Measurements from ENCODE around the gene SH3BP4.

Gene SH3BP4

DNA sequence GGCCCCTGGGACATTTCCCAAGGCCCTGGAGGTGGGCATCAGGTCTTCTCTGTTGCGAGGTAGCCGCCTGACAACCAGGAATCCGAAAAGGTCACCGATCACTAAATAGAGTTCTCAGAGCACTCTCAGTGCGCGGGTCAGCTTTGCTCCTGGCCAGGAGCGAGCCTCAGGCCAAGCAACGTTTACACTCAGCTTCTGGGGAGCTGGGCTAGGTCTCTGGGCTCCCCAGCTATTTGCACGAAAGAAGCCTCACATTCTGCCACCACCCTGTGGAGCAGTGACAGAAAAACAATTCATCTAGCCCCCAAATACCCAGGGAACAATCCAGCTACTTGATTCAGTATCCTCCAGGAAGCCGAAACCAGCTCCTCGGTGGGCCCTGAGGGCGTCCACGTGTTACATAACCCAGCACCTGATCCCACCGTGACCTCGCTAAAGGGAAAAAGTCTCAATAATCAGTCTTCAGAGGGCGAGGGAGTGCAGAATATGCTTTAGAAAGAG is 3.3 kb downstream of the SH3BP4 start:
- no peak for TF ChIP-seq TAF1 (IDR thresholded peaks at IDR 0.05; ENCODE audit: borderline replicate concordance, insufficient read depth, low read length)
- TF ChIP-seq, protein P1, sequence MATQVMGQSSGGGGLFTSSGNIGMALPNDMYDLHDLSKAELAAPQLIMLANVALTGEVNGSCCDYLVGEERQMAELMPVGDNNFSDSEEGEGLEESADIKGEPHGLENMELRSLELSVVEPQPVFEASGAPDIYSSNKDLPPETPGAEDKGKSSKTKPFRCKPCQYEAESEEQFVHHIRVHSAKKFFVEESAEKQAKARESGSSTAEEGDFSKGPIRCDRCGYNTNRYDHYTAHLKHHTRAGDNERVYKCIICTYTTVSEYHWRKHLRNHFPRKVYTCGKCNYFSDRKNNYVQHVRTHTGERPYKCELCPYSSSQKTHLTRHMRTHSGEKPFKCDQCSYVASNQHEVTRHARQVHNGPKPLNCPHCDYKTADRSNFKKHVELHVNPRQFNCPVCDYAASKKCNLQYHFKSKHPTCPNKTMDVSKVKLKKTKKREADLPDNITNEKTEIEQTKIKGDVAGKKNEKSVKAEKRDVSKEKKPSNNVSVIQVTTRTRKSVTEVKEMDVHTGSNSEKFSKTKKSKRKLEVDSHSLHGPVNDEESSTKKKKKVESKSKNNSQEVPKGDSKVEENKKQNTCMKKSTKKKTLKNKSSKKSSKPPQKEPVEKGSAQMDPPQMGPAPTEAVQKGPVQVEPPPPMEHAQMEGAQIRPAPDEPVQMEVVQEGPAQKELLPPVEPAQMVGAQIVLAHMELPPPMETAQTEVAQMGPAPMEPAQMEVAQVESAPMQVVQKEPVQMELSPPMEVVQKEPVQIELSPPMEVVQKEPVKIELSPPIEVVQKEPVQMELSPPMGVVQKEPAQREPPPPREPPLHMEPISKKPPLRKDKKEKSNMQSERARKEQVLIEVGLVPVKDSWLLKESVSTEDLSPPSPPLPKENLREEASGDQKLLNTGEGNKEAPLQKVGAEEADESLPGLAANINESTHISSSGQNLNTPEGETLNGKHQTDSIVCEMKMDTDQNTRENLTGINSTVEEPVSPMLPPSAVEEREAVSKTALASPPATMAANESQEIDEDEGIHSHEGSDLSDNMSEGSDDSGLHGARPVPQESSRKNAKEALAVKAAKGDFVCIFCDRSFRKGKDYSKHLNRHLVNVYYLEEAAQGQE (IDR thresholded peaks at IDR 0.05; ENCODE audit: insufficient read depth in 1 of 2, low read depth in 2 of 2, low read length in 2 of 2) = no peak
- no peak for TF ChIP-seq FOXP2 (optimal IDR thresholded peaks at IDR 0.05; ENCODE audit: borderline replicate concordance, extremely low read depth, extremely low read length, insufficient read depth)
- no peak for TF ChIP-seq POLR2AphosphoS5 (IDR thresholded peaks at IDR 0.05; ENCODE audit: low read depth, low read length)
- TF ChIP-seq SIN3A (IDR thresholded peaks at IDR 0.05; ENCODE audit: borderline replicate concordance, insufficient read depth, low read length) = no peak

DNA sequence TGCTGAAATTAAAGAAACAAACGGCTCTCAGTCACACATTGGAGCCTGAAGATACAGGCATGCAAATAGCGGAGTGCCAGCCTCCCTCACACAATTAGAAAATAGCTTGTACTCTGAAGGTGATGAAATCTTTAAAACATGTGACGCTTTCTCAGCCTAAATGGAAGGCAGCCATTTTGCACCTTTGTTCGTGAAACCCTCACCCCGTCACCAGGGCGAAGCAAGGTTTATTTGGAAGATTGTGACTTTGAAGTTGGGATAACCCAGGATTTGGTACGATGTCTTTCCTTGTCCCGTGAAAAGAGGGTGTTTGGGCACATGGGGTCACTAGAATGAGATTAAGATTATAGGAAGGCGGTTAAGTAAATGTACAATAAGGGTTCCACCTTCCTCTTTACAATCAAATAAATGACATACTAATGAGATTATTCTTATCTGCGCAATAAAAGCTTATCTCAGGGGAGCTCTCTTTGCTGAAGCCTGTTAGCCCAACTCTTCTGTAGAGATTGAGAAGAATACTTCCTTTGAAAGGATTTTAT is 4.2 kb downstream of the SH3BP4 start:
- no peak for TF ChIP-seq SIN3A (IDR thresholded peaks at IDR 0.05; ENCODE audit: borderline replicate concordance, insufficient read depth, low read length)
- TF ChIP-seq TAF1 (IDR thresholded peaks at IDR 0.05; ENCODE audit: borderline replicate concordance, insufficient read depth, low read length) = no peak
- TF ChIP-seq, protein P1 (IDR thresholded peaks at IDR 0.05; ENCODE audit: insufficient read depth in 1 of 2, low read depth in 2 of 2, low read length in 2 of 2) = no peak
- TF ChIP-seq POLR2AphosphoS5 (IDR thresholded peaks at IDR 0.05; ENCODE audit: low read depth, low read length) = no peak
- TF ChIP-seq FOXP2 (optimal IDR thresholded peaks at IDR 0.05; ENCODE audit: borderline replicate concordance, extremely low read depth, extremely low read length, insufficient read depth) = no peak

DNA sequence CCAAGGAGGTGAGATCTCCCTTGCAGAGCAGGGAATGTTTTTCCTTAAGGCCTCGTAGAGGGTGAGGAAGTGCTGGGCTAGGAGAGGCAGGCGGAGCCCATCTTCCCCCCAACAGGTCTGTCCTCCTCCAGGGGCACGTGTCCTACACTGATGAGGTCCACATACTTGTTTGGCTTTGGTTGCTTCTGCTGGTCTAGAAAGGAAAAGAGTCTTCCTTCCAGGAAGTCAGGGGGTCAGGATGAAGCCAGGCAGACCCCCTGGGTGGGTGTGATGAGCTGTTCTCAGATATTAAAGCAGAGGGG is 6.0 kb downstream of the SH3BP4 start:
- no peak for TF ChIP-seq SIN3A (IDR thresholded peaks at IDR 0.05; ENCODE audit: borderline replicate concordance, insufficient read depth, low read length)
- TF ChIP-seq TAF1 (IDR thresholded peaks at IDR 0.05; ENCODE audit: borderline replicate concordance, insufficient read depth, low read length) = no peak
- no peak for TF ChIP-seq FOXP2 (optimal IDR thresholded peaks at IDR 0.05; ENCODE audit: borderline replicate concordance, extremely low read depth, extremely low read length, insufficient read depth)
- no peak for TF ChIP-seq POLR2AphosphoS5 (IDR thresholded peaks at IDR 0.05; ENCODE audit: low read depth, low read length)
- TF ChIP-seq, protein P1 (IDR thresholded peaks at IDR 0.05; ENCODE audit: insufficient read depth in 1 of 2, low read depth in 2 of 2, low read length in 2 of 2) = no peak

DNA sequence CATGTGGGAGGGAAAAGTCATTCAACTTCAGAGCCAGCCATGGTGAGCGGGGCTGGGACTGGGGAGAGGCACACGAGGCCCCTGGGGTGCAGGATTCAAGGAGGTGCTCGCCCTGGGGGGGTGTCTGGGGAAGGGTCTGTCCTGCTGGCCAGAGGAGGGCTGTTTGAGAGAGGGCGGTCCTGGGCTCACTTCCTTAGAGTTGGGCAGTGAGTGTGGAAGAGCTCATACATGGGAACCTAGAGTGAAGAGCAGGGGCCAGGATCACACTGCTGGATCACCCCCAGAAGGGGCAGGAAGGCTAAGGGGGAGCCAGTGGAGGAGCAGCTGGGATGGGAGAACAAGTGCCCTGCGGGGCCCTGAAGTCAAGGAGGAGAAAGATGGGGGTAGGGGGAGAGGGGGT is 6.5 kb downstream of the SH3BP4 start:
- no peak for TF ChIP-seq POLR2AphosphoS5 (IDR thresholded peaks at IDR 0.05; ENCODE audit: low read depth, low read length)
- TF ChIP-seq, protein P1 (IDR thresholded peaks at IDR 0.05; ENCODE audit: insufficient read depth in 1 of 2, low read depth in 2 of 2, low read length in 2 of 2) = no peak
- TF ChIP-seq SIN3A (IDR thresholded peaks at IDR 0.05; ENCODE audit: borderline replicate concordance, insufficient read depth, low read length) = no peak
- TF ChIP-seq TAF1 (IDR thresholded peaks at IDR 0.05; ENCODE audit: borderline replicate concordance, insufficient read depth, low read length) = no peak
- no peak for TF ChIP-seq FOXP2 (optimal IDR thresholded peaks at IDR 0.05; ENCODE audit: borderline replicate concordance, extremely low read depth, extremely low read length, insufficient read depth)
